GM12878 (cell line): ENCODE results near the gene HNRNPA0. TPM values are rescaled to one million over a fixed set of nuclear protein-coding genes. Genes with fewer than 3 reads are reported as not detected.

Experiments used
- BACH1 ChIP-seq: fragments of 450-650 bp; IDR thresholded peaks from 2 replicates; pipeline ENCODE4 v1.6.1; 2017; ENCODE audit warnings: mild to moderate bottlenecking, borderline replicate concordance
- BMI1 ChIP-seq: fragments of 450-650 bp; IDR thresholded peaks from 2 replicates; pipeline ENCODE4 v1.6.1; 2016; ENCODE audit warnings: mild to moderate bottlenecking, moderate library complexity, borderline replicate concordance
- CHD4 ChIP-seq: fragments of 200-600 bp; sonication (generic); IDR thresholded peaks from 2 replicates; pipeline ENCODE4 v1.6.1; 2016; ENCODE audit warnings: mild to moderate bottlenecking
- CREM ChIP-seq: IDR thresholded peaks from 2 replicates; pipeline ENCODE4 v1.6.1; 2014; ENCODE audit warnings: antibody characterized with exemption, low read depth
- GABPA ChIP-seq: IDR thresholded peaks from 2 replicates; pipeline ENCODE4 v1.6.1; 2014; ENCODE audit warnings: antibody characterized with exemption, low read depth, mild to moderate bottlenecking, inconsistent platforms
- HCFC1 ChIP-seq: fragments of 150-350 bp; IDR thresholded peaks from 2 replicates; pipeline ENCODE4 v1.6.1; 2014; ENCODE audit warnings: low read length
- IRF4 ChIP-seq: IDR thresholded peaks from 2 replicates; pipeline ENCODE4 v1.6.1; 2011; ENCODE audit warnings: low read depth, low read length
- NRF1 ChIP-seq: conservative IDR thresholded peaks from 2 replicates; pipeline ENCODE4 v1.6.1; 2011; ENCODE audit warnings: mild to moderate bottlenecking, low read depth, low read length, improper control_type of control experiment
- POLR2A ChIP-seq: IDR thresholded peaks from 2 replicates; pipeline ENCODE4 v1.6.1; 2011; ENCODE audit warnings: low read depth, mild to moderate bottlenecking, low read length
- POLR2AphosphoS2 ChIP-seq: IDR thresholded peaks from 2 replicates; pipeline ENCODE4 v1.6.1; 2011; ENCODE audit warnings: low read depth, mild to moderate bottlenecking, low read length, improper control_type of control experiment, moderate library complexity
- POU2F2 ChIP-seq: IDR thresholded peaks from 3 replicates; pipeline ENCODE4 v1.6.1; 2011; ENCODE audit warnings: low read depth, mild to moderate bottlenecking, low read length, borderline replicate concordance
- RAD21 ChIP-seq: IDR thresholded peaks from 2 replicates; pipeline ENCODE4 v1.6.1; 2011; ENCODE audit warnings: mild to moderate bottlenecking, low read depth, low read length, moderate library complexity; ENCODE audit not compliant: insufficient read depth
- RUNX3 ChIP-seq: IDR thresholded peaks from 2 replicates; pipeline ENCODE4 v1.6.1; 2012; ENCODE audit warnings: low read length, inconsistent platforms
- SRF ChIP-seq, 2 experiments: IDR thresholded peaks; 2 replicates each; pipeline ENCODE4 v1.6.1; 2011; ENCODE audit warnings: low read depth in 2 of 2, low read length in 2 of 2, mild to moderate bottlenecking in 1 of 2, moderate library complexity in 1 of 2
- TAF1 ChIP-seq: IDR thresholded peaks from 2 replicates; pipeline ENCODE4 v1.6.1; 2011; ENCODE audit warnings: mild to moderate bottlenecking, low read depth, low read length, borderline replicate concordance
- TBL1XR1 ChIP-seq: IDR thresholded peaks from 2 replicates; pipeline ENCODE4 v1.6.1; 2012; ENCODE audit warnings: low read depth, low read length, improper control_type of control experiment
- TCF3 ChIP-seq: IDR thresholded peaks from 2 replicates; pipeline ENCODE4 v1.6.1; 2012; ENCODE audit warnings: low read depth, mild to moderate bottlenecking, low read length, borderline replicate concordance; ENCODE audit not compliant: insufficient read depth
- ZNF207 ChIP-seq: fragments of 450-650 bp; IDR thresholded peaks from 2 replicates; pipeline ENCODE4 v1.6.1; 2014; ENCODE audit warnings: antibody characterized with exemption, mild to moderate bottlenecking, borderline replicate concordance
- polyA plus RNA-seq, 11 experiments: library from polyadenylated mRNA; depleted of rRNA in 4 of 11; unstranded in 6 of 11; stranded (reverse) in 5 of 11; fragments of >200 nt; fragmentation: Nextera tagmentation in 4 of 11; fragmentation: Illumina TruSeq in 1 of 11; extraction: Ambion mirVana in 4 of 11; extraction: Trizol in 1 of 11; gene quantifications; 1 replicate in 1 of 11; 2 replicates in 10 of 11; pipeline versions ENCODE4 v1.2.1 to v1.2.3, GENCODE V29; 2011 to 2016; ENCODE audit warnings: inconsistent platforms in 2 of 11, missing spikeins in 2 of 11, low read depth in 1 of 11
- total RNA-seq, 4 experiments: library from RNA; depleted of rRNA in 3 of 4; stranded (reverse); fragments of >200 nt in 3 of 4; fragmentation: Illumina TruSeq in 1 of 4; extraction: Trizol in 1 of 4; gene quantifications; 2 replicates each; pipeline versions ENCODE4 v1.2.1 to v1.2.3, GENCODE V29; 2013 to 2021
- TF ChIP-seq, protein P1 (sequence below): fragments of 450-650 bp; IDR thresholded peaks from 2 replicates; pipeline ENCODE4 v1.6.1; 2016; ENCODE audit warnings: mild to moderate bottlenecking, moderate library complexity, borderline replicate concordance
- TF ChIP-seq, protein P2 (sequence below): fragments of 450-650 bp; IDR thresholded peaks from 2 replicates; pipeline ENCODE4 v1.6.1; 2017; ENCODE audit warnings: mild to moderate bottlenecking, moderate library complexity
- TF ChIP-seq, protein P3 (sequence below), 3 experiments: IDR thresholded peaks in 2 of 3; conservative IDR thresholded peaks in 1 of 3; 2 replicates each; pipeline ENCODE4 v1.5.1; 2011; ENCODE audit warnings: low read depth in 3 of 3, low read length in 3 of 3, mild to moderate bottlenecking in 3 of 3, control low read depth in 2 of 3, moderate library complexity in 2 of 3, inconsistent platforms in 1 of 3, mixed read lengths in 1 of 3; ENCODE audit not compliant: control insufficient read depth in 2 of 3, insufficient read depth in 1 of 3; ENCODE audit errors: extremely low read depth in 1 of 3

Gene HNRNPA0
- total and polyA plus RNA-seq, 10 of the 15 experiments (the other 5 are each of a cell fraction or from before 2014, with no cell fraction given) = 6.3 to 45.0 (median 12.5) TPM

DNA sequence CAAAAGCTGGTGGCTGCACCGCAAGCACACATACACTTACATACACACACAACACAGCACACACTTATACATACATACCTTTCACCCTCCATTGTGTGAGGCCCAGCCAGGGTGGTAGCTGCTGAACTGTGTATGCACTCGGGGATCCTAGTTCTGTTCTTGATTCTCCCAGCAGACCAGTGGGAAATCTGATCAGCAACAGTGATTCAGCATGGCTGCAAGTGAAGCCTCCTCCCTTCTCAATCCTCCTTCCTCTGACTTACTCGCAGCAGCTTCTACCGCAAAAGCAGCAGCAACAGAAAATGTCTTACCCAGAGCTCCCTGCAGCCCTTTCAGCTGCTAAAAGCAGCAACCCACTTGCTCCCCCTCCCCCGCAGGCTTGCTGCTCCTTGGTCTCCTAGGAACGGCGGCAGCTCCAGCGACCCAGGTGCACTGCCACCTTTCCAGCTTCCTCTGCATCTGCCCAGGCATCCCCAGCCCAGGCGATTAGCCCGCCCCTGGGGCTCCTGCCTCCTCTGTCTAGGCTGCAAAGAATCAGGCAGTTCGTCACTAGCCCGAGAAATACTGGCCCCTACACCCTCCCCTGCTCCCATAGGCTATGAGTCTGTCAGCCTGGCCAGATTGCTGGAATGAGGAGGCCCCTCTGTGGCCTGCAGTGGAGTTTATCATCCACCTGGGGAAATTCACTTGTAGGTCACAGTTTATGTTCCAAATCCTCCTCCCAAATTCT lies 18.4 kb downstream of the HNRNPA0 start, which contains the start of gene KLHL3 (continued):
- no peak for TF ChIP-seq TCF3
- 0 out of 2 replicates have a peak, but pooled peaks have one; percentile 18 for TF ChIP-seq TAF1
- peak; percentile 52 for TF ChIP-seq POLR2A
- no peak for TF ChIP-seq POLR2AphosphoS2
- no peak for TF ChIP-seq HCFC1
- TF ChIP-seq ZNF207 = no peak
- TF ChIP-seq, protein P1, sequence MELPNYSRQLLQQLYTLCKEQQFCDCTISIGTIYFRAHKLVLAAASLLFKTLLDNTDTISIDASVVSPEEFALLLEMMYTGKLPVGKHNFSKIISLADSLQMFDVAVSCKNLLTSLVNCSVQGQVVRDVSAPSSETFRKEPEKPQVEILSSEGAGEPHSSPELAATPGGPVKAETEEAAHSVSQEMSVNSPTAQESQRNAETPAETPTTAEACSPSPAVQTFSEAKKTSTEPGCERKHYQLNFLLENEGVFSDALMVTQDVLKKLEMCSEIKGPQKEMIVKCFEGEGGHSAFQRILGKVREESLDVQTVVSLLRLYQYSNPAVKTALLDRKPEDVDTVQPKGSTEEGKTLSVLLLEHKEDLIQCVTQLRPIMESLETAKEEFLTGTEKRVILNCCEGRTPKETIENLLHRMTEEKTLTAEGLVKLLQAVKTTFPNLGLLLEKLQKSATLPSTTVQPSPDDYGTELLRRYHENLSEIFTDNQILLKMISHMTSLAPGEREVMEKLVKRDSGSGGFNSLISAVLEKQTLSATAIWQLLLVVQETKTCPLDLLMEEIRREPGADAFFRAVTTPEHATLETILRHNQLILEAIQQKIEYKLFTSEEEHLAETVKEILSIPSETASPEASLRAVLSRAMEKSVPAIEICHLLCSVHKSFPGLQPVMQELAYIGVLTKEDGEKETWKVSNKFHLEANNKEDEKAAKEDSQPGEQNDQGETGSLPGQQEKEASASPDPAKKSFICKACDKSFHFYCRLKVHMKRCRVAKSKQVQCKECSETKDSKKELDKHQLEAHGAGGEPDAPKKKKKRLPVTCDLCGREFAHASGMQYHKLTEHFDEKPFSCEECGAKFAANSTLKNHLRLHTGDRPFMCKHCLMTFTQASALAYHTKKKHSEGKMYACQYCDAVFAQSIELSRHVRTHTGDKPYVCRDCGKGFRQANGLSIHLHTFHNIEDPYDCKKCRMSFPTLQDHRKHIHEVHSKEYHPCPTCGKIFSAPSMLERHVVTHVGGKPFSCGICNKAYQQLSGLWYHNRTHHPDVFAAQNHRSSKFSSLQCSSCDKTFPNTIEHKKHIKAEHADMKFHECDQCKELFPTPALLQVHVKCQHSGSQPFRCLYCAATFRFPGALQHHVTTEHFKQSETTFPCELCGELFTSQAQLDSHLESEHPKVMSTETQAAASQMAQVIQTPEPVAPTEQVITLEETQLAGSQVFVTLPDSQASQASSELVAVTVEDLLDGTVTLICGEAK = no peak
- TF ChIP-seq, protein P2, sequence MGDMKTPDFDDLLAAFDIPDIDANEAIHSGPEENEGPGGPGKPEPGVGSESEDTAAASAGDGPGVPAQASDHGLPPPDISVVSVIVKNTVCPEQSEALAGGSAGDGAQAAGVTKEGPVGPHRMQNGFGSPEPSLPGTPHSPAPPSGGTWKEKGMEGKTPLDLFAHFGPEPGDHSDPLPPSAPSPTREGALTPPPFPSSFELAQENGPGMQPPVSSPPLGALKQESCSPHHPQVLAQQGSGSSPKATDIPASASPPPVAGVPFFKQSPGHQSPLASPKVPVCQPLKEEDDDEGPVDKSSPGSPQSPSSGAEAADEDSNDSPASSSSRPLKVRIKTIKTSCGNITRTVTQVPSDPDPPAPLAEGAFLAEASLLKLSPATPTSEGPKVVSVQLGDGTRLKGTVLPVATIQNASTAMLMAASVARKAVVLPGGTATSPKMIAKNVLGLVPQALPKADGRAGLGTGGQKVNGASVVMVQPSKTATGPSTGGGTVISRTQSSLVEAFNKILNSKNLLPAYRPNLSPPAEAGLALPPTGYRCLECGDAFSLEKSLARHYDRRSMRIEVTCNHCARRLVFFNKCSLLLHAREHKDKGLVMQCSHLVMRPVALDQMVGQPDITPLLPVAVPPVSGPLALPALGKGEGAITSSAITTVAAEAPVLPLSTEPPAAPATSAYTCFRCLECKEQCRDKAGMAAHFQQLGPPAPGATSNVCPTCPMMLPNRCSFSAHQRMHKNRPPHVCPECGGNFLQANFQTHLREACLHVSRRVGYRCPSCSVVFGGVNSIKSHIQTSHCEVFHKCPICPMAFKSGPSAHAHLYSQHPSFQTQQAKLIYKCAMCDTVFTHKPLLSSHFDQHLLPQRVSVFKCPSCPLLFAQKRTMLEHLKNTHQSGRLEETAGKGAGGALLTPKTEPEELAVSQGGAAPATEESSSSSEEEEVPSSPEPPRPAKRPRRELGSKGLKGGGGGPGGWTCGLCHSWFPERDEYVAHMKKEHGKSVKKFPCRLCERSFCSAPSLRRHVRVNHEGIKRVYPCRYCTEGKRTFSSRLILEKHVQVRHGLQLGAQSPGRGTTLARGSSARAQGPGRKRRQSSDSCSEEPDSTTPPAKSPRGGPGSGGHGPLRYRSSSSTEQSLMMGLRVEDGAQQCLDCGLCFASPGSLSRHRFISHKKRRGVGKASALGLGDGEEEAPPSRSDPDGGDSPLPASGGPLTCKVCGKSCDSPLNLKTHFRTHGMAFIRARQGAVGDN = no peak
- TF ChIP-seq SRF (IDR thresholded peaks at IDR 0.05; ENCODE audit: low read depth in 2 of 2, low read length in 2 of 2) = no peak
- TF ChIP-seq BMI1 = no peak
- TF ChIP-seq BACH1 = no peak
- no peak for TF ChIP-seq POU2F2
- TF ChIP-seq, protein P3, sequence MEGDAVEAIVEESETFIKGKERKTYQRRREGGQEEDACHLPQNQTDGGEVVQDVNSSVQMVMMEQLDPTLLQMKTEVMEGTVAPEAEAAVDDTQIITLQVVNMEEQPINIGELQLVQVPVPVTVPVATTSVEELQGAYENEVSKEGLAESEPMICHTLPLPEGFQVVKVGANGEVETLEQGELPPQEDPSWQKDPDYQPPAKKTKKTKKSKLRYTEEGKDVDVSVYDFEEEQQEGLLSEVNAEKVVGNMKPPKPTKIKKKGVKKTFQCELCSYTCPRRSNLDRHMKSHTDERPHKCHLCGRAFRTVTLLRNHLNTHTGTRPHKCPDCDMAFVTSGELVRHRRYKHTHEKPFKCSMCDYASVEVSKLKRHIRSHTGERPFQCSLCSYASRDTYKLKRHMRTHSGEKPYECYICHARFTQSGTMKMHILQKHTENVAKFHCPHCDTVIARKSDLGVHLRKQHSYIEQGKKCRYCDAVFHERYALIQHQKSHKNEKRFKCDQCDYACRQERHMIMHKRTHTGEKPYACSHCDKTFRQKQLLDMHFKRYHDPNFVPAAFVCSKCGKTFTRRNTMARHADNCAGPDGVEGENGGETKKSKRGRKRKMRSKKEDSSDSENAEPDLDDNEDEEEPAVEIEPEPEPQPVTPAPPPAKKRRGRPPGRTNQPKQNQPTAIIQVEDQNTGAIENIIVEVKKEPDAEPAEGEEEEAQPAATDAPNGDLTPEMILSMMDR (IDR thresholded peaks at IDR 0.05 in 2 of 3, conservative IDR thresholded peaks at IDR 0.05 in 1 of 3; ENCODE audit: control insufficient read depth in 2 of 3, extremely low read depth in 1 of 3, insufficient read depth in 1 of 3, low read depth in 3 of 3, low read length in 3 of 3) = peak; percentile 7 to 44 (median 17); a peak in 3 of 6 replicates
- peak; percentile 34; the same call in 1 of the 2 replicates for TF ChIP-seq RUNX3
- no peak for TF ChIP-seq TBL1XR1
- no peak for TF ChIP-seq GABPA
- peak; percentile 6; the same call in 1 of the 2 replicates for TF ChIP-seq CREM
- TF ChIP-seq RAD21 = peak; percentile 69
- no peak for TF ChIP-seq IRF4
- no peak for TF ChIP-seq NRF1
- no peak for TF ChIP-seq CHD4
